GM12875 (cell line): ENCODE results near the gene PRKCA.
"Not testable (repeated sequence)": the region's sequence is repeated elsewhere in the genome, so short reads cannot be mapped to it uniquely, and the experiment has no call there.

ENCODE experiments used
- H3K4me3 ChIP-seq: one replicate; pipeline ENCODE4 v1.5.1; 2011; ENCODE audit warnings: low read depth, low read length, control low read depth
- TF ChIP-seq, protein P1 (sequence below): IDR thresholded peaks from 2 replicates; pipeline ENCODE4 v1.5.1; 2011; ENCODE audit warnings: low read depth, mild to moderate bottlenecking, control low read depth, inconsistent platforms, low read length, moderate library complexity, borderline replicate concordance; ENCODE audit not compliant: insufficient read depth

The PRKCA gene

DNA sequence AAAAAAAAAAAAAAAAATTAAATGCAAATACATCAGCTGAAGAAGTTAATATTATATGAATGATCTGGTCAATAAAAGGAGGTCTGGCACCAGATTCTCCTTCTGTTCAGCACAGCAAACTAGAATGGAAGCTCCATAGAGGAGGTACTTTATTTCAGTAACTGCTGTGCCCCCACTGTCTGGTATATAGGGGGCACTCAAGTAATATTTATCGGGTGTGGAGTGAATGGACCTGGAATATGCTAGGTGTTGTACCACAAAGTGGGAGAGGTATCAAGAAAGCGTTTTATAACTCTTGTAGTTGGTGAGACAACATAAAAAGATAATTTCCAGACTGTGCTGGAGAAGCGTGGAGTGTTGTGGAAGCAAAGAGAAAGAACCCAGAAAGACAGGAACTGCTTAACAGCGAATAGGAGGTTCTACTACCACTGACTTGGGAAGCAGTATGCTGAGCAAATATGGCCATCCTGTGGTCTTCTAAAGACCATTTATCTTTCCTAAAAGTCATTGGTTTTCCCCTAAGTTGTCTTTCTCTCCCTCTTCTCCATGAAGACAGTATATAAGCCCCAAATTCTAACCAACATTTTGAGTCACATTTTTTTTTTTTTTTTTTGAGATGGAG is 12.2 kb upstream of the PRKCA start:
- H3K4me3 ChIP-seq, result no peak overlapping the region
- TF ChIP-seq, protein P1, sequence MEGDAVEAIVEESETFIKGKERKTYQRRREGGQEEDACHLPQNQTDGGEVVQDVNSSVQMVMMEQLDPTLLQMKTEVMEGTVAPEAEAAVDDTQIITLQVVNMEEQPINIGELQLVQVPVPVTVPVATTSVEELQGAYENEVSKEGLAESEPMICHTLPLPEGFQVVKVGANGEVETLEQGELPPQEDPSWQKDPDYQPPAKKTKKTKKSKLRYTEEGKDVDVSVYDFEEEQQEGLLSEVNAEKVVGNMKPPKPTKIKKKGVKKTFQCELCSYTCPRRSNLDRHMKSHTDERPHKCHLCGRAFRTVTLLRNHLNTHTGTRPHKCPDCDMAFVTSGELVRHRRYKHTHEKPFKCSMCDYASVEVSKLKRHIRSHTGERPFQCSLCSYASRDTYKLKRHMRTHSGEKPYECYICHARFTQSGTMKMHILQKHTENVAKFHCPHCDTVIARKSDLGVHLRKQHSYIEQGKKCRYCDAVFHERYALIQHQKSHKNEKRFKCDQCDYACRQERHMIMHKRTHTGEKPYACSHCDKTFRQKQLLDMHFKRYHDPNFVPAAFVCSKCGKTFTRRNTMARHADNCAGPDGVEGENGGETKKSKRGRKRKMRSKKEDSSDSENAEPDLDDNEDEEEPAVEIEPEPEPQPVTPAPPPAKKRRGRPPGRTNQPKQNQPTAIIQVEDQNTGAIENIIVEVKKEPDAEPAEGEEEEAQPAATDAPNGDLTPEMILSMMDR, result no peak

DNA sequence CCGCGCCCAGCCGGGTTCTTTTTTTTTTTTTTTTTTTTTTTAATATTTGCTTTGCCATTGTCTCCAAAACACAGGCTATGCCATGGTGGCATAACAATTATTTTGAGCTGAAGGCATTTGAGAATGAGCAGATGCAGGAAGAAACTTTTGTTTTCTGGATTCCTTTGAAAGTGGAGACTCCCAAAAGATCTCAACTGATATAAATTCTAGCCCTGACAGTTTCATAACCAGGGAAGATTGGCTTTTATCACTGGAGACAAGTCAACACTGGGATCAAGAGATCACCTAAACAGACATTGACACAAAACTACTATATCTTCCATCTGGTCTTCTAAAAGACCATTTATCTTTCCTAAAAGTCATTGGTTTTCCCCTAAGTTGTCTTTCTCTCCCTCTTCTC is 10.1 kb upstream of the PRKCA start:
- H3K4me3 ChIP-seq, result no peak overlapping the region
- TF ChIP-seq, protein P1, result no peak

DNA sequence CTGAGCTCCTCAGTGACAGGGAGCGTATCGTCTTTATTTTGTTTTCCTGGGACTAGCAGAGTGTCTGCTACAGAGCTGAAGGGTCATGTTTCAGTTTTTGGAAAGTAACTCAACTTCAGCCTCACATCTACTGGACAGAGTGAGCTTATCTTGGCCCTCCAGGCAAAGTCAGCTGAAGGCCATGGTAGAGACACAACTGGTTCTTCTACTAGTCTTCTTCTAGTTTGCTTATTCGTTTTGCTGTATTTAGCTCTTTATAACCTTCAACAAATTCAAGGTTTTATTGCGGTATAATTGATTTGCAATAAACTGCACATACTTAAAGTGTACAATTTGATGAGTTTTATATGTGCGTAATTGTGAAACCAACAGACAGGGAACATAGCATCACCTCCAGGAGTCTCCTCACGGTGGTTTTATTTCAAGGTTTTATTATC is 6.1 kb upstream of the PRKCA start:
- TF ChIP-seq, protein P1, result no peak
- no peak overlapping the region for H3K4me3 ChIP-seq

DNA sequence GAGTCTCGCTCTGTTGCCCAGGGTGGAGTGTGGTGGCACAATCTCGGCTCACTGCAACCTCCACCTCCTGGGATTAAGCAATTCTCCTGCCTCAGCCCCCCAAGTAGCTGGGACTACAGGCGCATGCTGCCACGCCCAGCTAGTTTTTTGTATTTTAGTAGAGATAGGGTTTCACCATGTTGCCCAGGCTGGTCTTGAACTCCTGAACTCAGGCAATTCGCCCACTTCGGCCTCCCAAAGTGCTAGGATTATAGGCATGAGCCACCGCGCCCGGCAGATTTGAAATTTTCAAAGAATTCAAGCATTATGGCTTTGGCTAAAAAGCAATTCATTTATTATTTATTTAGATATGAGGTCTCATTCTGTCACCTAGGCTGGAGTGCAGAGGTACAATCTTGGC is 5.0 kb upstream of the PRKCA start:
- not testable (repeated sequence) for H3K4me3 ChIP-seq

DNA sequence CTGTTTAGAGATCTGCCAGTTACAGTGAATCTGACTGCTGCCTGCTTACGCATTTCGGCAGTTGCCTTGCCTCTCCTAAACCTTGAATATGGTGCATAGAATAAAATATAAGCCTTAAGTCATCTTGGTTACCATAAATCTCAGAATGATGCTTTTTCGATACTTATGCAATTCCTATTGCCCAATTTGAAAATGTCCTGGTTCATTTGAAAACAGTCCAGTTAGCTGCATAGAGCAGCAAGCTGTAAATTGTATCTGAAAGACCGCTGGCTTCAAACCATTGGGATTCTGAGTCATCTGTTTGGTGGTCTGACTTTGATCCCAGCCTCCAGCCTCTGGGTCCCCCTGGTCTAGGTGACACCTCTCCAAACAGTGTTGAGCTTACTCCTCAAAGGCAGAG is 2.7 kb upstream of the PRKCA start:
- TF ChIP-seq, protein P1, result no peak
- H3K4me3 ChIP-seq, result no peak overlapping the region

DNA sequence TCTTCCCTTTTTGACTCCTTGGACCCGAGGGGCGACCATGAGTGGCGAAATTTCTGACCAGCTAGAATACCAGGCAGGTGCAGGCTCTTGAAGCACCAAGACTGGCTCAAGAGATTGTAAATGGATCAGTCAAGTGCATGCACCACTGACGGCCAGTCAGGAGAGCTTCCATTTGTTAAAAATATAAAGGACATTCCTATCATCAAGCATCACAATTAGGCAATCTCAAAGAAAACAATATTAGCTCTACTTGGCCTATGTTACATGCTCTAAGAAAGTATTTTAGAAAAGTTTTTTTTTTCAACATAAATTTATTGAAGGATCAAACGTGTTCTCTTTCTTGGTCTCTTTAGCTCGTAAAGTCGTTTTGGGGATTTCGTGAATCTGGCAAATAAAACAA is 1.5 kb upstream of the PRKCA start:
- no peak overlapping the region for H3K4me3 ChIP-seq
- TF ChIP-seq, protein P1, result no peak

DNA sequence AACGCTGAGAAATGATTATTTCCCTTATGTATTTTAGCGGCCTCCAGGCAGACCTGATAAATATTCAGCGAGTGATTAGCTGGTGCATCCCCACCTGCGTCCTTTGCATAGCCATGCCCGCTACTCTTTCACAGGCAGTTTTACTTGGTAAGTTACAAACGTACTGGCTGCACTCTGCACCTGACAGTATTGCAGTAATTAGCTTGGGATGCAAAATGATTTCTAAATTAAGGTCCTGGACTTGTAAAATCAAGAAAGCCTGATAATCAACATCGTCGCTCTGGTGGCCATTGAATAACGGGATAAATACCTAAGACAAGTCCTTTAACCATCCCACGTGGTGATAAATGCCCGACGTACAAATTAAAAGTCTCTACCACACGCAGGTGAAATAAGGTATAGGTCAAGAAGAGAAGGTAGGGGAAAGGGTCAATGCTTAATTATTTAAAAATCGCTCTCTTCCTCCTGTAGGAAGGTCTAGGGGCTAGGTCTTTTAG is 998 bp upstream of the PRKCA start:
- TF ChIP-seq, protein P1, result no peak
- no peak overlapping the region for H3K4me3 ChIP-seq
